Activated CD4-positive, alpha-beta T cell treated with anti-CD3 and anti-CD28 coated beads for 36 hours (primary cell): ENCODE measurements around the gene FEN1. TPM values are rescaled to one million over a fixed set of nuclear protein-coding genes. Genes with fewer than 3 reads are reported as not detected.

Experiments
- ATAC-seq: fragments of 200-7000 bp; cut with Tn5 transposase; one replicate; pipeline ENCODE4 v1.10.0; 2021; ENCODE audit warnings: mild to moderate bottlenecking, moderate library complexity
- CTCF ChIA-PET: fragments of 350-600 bp; sonication (Branson Sonifier 250); formaldehyde crosslinking; loops from one replicate; lab custom pipeline; 2021; ENCODE audit warnings: antibody characterized with exemption; lab: Charles Lee
- POLR2A ChIA-PET: fragments of 350-600 bp; sonication (Branson Sonifier 250); formaldehyde crosslinking; loops from one replicate; lab custom pipeline; 2021; ENCODE audit warnings: antibody characterized with exemption, inconsistent platforms; lab: Charles Lee
- DNase-seq: peaks from one replicate; pipeline ENCODE4 v3.0.0-alpha.2; 2020
- H3K27ac Mint-ChIP-seq: one replicate; pipeline ENCODE4 v1.8.0; 2021; ENCODE audit warnings: mixed read lengths
- H3K27me3 Mint-ChIP-seq: one replicate; pipeline ENCODE4 v1.8.0; 2021; ENCODE audit warnings: mixed read lengths
- H3K36me3 Mint-ChIP-seq: one replicate; pipeline ENCODE4 v1.8.0; 2021; ENCODE audit warnings: low read depth, mixed read lengths
- H3K4me1 Mint-ChIP-seq: one replicate; pipeline ENCODE4 v1.8.0; 2021; ENCODE audit warnings: mixed read lengths
- H3K4me3 Mint-ChIP-seq: one replicate; pipeline ENCODE4 v1.8.0; 2021; ENCODE audit warnings: mild to moderate bottlenecking, moderate library complexity, mixed read lengths
- H3K9me3 Mint-ChIP-seq: one replicate; pipeline ENCODE4 v1.8.0; 2021; ENCODE audit warnings: low read depth, mixed read lengths
- intact Hi-C, 2 experiments: fragments of 100-400 bp; cut with DNase I in 1 of 2; cut with micrococcal nuclease in 1 of 2; formaldehyde crosslinking; loops; one replicate each; pipeline versions ENCODE4 v1.14.2 to v1.15.1; 2022 to 2024; cut with DNase I, micrococcal nuclease
- total RNA-seq, 2 experiments: library from RNA; stranded (reverse); gene quantifications; one replicate each; pipeline ENCODE4 v1.2.3, GENCODE V29; 2021

FEN1 gene
- total RNA-seq, 2 experiments from 2014 or later, result 70.0 to 108 TPM

- Mint-ChIP-seq H3K4me1 (peaks cover 16% of the 10 kb centered on the region), H3K4me3 (no peak overlapping the region), H3K9me3 (no peaks in the 10 kb centered on the region), H3K36me3 (peaks cover 28% of the 10 kb centered on the region), H3K27ac (no peak overlapping the region), H3K27me3 (no peaks in the 10 kb centered on the region)
- CTCF ChIA-PET, result interaction anchor here (0.6 to 2.8 kb wide), 4 partner anchors 9 to 784 kb away, joined by 3 to 17 read pairs (median 4); no protein-coding TSS in a partner anchor
- ATAC-seq (no peak), DNase-seq (peak; percentile 39)
- POLR2A ChIA-PET, result no interaction called here
- intact Hi-C loops, result loop anchor here in 1 of 2 experiments (1.0 kb wide), 1 partner anchor 41 kb away; no protein-coding TSS in a partner anchor
These were observed 4.7 kb upstream of the FEN1 start for GRCh38 chr11:61787928-61788491.

- no peaks in the 10 kb centered on the region for H3K27me3 Mint-ChIP-seq
- CTCF ChIA-PET, result interaction anchor here (0.7 to 9.4 kb wide), 5 partner anchors 22 to 596 kb away, joined by 3 to 115 read pairs (median 3); partner anchors contain the start of gene FADS1
- POLR2A ChIA-PET, result interaction anchor here (0.6 to 1.4 kb wide), 4 partner anchors 23 to 250 kb away, joined by 3 to 5 read pairs (median 4); no protein-coding TSS in a partner anchor
- no peaks in the 10 kb centered on the region for H3K9me3 Mint-ChIP-seq
- peaks cover 39% of the 10 kb centered on the region for H3K4me1 Mint-ChIP-seq
- ATAC-seq (peak; percentile 54), DNase-seq (peak; percentile 73)
- peaks cover 47% of the 10 kb centered on the region for H3K36me3 Mint-ChIP-seq
- intact Hi-C loops, result loop anchor here (1.0 to 5.0 kb wide), 14 partner anchors 15 to 935 kb away; partner anchors contain the start of genes INCENP (in 2 of the 2), CPSF7 (in 1 of the 2), FADS1 (in 1 of the 2) and FADS3 (in 1 of the 2)
- peak overlapping the region; percentile 98 for H3K27ac Mint-ChIP-seq
- H3K4me3 Mint-ChIP-seq, result peak overlapping the region; percentile 92
These were observed 888 bp upstream of the FEN1 start for GRCh38 chr11:61791737-61792309.

GRCh38 chr11:61793083-61793828, 545 bp downstream of the FEN1 start:
- Mint-ChIP-seq H3K4me1 (peaks cover 44% of the 10 kb centered on the region), H3K27me3 (no peaks in the 10 kb centered on the region), H3K36me3 (peaks cover 51% of the 10 kb centered on the region), H3K9me3 (no peaks in the 10 kb centered on the region), H3K4me3 (peak overlapping the region; percentile 92), H3K27ac (peak overlapping the region; percentile 98)
- peak; percentile 22 for DNase-seq
- intact Hi-C loops, result loop anchor here (2.0 to 5.0 kb wide), 3 partner anchors 24 to 934 kb away; partner anchors contain the start of genes FADS1 (in 1 of the 2), HNRNPUL2 (in 1 of the 2), INCENP (in 1 of the 2) and TTC9C (in 1 of the 2)
- POLR2A ChIA-PET, result interaction anchor here (0.6 to 1.8 kb wide), 4 partner anchors 11 to 106 kb away, joined by 3 to 5 read pairs (median 3); no protein-coding TSS in a partner anchor
- ATAC-seq, result peak; percentile 33
- CTCF ChIA-PET, result interaction anchor here (0.6 to 9.4 kb wide), 11 partner anchors 9 to 289 kb away, joined by 3 to 115 read pairs (median 4); partner anchors contain the start of gene FADS1

DNA sequence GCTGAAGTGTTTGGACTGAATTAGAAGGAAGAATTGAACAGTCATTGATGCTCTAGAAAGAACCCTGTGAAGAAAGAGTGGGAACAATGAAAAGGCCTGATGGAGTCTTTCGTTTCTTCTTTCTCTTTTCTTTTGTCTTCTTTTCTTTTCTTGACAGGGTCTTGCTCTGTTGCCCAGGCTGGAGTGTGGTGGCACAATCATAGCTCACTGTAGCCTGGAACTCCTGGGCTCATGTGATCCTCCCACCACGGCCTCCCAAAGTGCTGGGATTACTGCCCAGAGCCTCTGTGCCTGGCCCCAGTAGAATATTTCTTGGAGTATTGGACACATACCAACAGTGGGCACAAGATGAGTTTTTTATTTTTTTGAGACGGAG, 1.1 kb downstream of the FEN1 start:
- Mint-ChIP-seq H3K4me1 (peaks cover 44% of the 10 kb centered on the region), H3K27ac (peak overlapping the region; percentile 89), H3K9me3 (no peaks in the 10 kb centered on the region), H3K36me3 (peaks cover 53% of the 10 kb centered on the region), H3K27me3 (no peaks in the 10 kb centered on the region), H3K4me3 (peak overlapping the region; percentile 92)
- intact Hi-C loops, result loop anchor here (2.0 to 5.0 kb wide), 3 partner anchors 23 to 933 kb away; partner anchors contain the start of genes FADS1 (in 1 of the 2), HNRNPUL2 (in 1 of the 2), INCENP (in 1 of the 2) and TTC9C (in 1 of the 2)
- ChIA-PET POLR2A (interaction anchor here (1.0 to 1.8 kb wide), 2 partner anchors 21 to 34 kb away, joined by 3 to 5 read pairs; no protein-coding TSS in a partner anchor), CTCF (interaction anchor here (0.6 to 9.4 kb wide), 6 partner anchors 8 to 288 kb away, joined by 3 to 115 read pairs (median 4); partner anchors contain the start of gene FADS1)
- no peak for ATAC-seq
- DNase-seq, result no peak

GRCh38 chr11:61794579-61794978, 1.9 kb downstream of the FEN1 start:
- DNase-seq, result no peak
- Mint-ChIP-seq H3K4me3 (peak overlapping the region; percentile 38), H3K9me3 (no peaks in the 10 kb centered on the region), H3K27ac (no peak overlapping the region), H3K36me3 (peaks cover 52% of the 10 kb centered on the region), H3K4me1 (peaks cover 44% of the 10 kb centered on the region), H3K27me3 (no peaks in the 10 kb centered on the region)
- ChIA-PET CTCF (interaction anchor here (0.6 to 9.4 kb wide), 3 partner anchors 20 to 157 kb away, joined by 3 to 115 read pairs (median 3); partner anchors contain the start of gene FADS1), POLR2A (interaction anchor here (1.8 kb wide), 1 partner anchor 21 kb away, joined by 5 read pairs; no protein-coding TSS in a partner anchor)
- intact Hi-C loops, result loop anchor here (5.0 kb wide), 2 partner anchors 328 to 933 kb away; partner anchors contain the start of genes HNRNPUL2 (in 1 of the 2), INCENP (in 1 of the 2) and TTC9C (in 1 of the 2)
- no peak for ATAC-seq

- no peak overlapping the region for H3K27ac Mint-ChIP-seq
- H3K4me1 Mint-ChIP-seq, result peaks cover 40% of the 10 kb centered on the region
- H3K4me3 Mint-ChIP-seq, result peak overlapping the region; percentile 38
- ChIA-PET POLR2A (interaction anchor here (0.6 kb wide), 1 partner anchor 339 kb away, joined by 4 read pairs; no protein-coding TSS in a partner anchor), CTCF (interaction anchor here (0.7 to 9.4 kb wide), 7 partner anchors 19 to 350 kb away, joined by 3 to 115 read pairs (median 3); partner anchors contain the start of gene FADS1)
- peaks cover 52% of the 10 kb centered on the region for H3K36me3 Mint-ChIP-seq
- no peak for DNase-seq
- H3K27me3 Mint-ChIP-seq, result no peaks in the 10 kb centered on the region
- intact Hi-C loops, result loop anchor here in 1 of 2 experiments (5.0 kb wide), 1 partner anchor 102 kb away; no protein-coding TSS in a partner anchor
- ATAC-seq, result no peak
- H3K9me3 Mint-ChIP-seq, result no peaks in the 10 kb centered on the region
These were observed 2.7 kb downstream of the FEN1 start for GRCh38 chr11:61795459-61795858.

DNA sequence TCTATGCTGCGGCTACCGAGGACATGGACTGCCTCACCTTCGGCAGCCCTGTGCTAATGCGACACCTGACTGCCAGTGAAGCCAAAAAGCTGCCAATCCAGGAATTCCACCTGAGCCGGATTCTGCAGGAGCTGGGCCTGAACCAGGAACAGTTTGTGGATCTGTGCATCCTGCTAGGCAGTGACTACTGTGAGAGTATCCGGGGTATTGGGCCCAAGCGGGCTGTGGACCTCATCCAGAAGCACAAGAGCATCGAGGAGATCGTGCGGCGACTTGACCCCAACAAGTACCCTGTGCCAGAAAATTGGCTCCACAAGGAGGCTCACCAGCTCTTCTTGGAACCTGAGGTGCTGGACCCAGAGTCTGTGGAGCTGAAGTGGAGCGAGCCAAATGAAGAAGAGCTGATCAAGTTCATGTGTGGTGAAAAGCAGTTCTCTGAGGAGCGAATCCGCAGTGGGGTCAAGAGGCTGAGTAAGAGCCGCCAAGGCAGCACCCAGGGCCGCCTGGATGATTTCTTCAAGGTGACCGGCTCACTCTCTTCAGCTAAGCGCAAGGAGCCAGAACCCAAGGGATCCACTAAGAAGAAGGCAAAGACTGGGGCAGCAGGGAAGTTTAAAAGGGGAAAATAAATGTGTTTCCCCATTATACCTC, 3.3 kb downstream of the FEN1 start:
- Mint-ChIP-seq H3K9me3 (no peaks in the 10 kb centered on the region), H3K36me3 (peaks cover 54% of the 10 kb centered on the region), H3K4me3 (no peak overlapping the region), H3K27ac (no peak overlapping the region), H3K27me3 (no peaks in the 10 kb centered on the region), H3K4me1 (peaks cover 36% of the 10 kb centered on the region)
- CTCF ChIA-PET, result interaction anchor here (0.6 to 9.4 kb wide), 17 partner anchors 9 to 747 kb away, joined by 3 to 115 read pairs (median 7); partner anchors contain the start of genes FADS1 and FADS2
- no peak for DNase-seq
- intact Hi-C loops, result loop anchor here (2.0 to 5.0 kb wide), 2 partner anchors 75 to 101 kb away; no protein-coding TSS in a partner anchor
- POLR2A ChIA-PET, result interaction anchor here (0.6 kb wide), 1 partner anchor 339 kb away, joined by 4 read pairs; no protein-coding TSS in a partner anchor
- ATAC-seq, result no peak

- Mint-ChIP-seq H3K27me3 (no peaks in the 10 kb centered on the region), H3K36me3 (peaks cover 48% of the 10 kb centered on the region), H3K9me3 (no peaks in the 10 kb centered on the region), H3K4me1 (peaks cover 29% of the 10 kb centered on the region), H3K4me3 (no peak overlapping the region), H3K27ac (no peak overlapping the region)
- intact Hi-C loops, result loop anchor here (1.0 to 5.0 kb wide), 7 partner anchors 19 to 311 kb away; no protein-coding TSS in a partner anchor
- ATAC-seq, result no peak
- ChIA-PET CTCF (interaction anchor here (0.7 to 9.4 kb wide), 33 partner anchors 9 to 745 kb away, joined by 3 to 115 read pairs (median 4); partner anchors contain the start of genes FADS1 and FADS2), POLR2A (interaction anchor here (1.0 to 2.2 kb wide), 2 partner anchors 11 to 18 kb away, joined by 3 to 8 read pairs; no protein-coding TSS in a partner anchor)
- peak; percentile 82 for DNase-seq
These were observed 4.7 kb downstream of the FEN1 start for GRCh38 chr11:61797263-61797944.

GRCh38 chr11:61799665-61800284, 7.1 kb downstream of the FEN1 start:
- Mint-ChIP-seq H3K27ac (no peak overlapping the region), H3K4me1 (peaks cover 21% of the 10 kb centered on the region), H3K9me3 (no peaks in the 10 kb centered on the region), H3K27me3 (no peaks in the 10 kb centered on the region), H3K4me3 (no peak overlapping the region), H3K36me3 (peaks cover 52% of the 10 kb centered on the region)
- ChIA-PET CTCF (interaction anchor here (9.4 kb wide), 1 partner anchor 14 kb away, joined by 115 read pairs; the partner anchor contains the start of gene FADS1), POLR2A (no interaction called here)
- ATAC-seq (no peak), DNase-seq (no peak)
- intact Hi-C loops, result loop anchor here in 1 of 2 experiments (5.0 kb wide), 1 partner anchor 98 kb away; no protein-coding TSS in a partner anchor
